H9 (cell line): ENCODE measurements around the gene CNNM1. TPM values are rescaled to one million over a fixed set of nuclear protein-coding genes. Genes with fewer than 3 reads are reported as not detected.

Experiments used
- DNase-seq: peaks from one replicate; pipeline ENCODE4 v3.0.0-alpha.2; 2017
- H2AFZ ChIP-seq: one replicate; pipeline ENCODE4 v1.6.1; 2013; ENCODE audit warnings: mild to moderate bottlenecking, low read length, control low read depth, moderate library complexity
- H2AK5ac ChIP-seq: 2 replicates; pipeline ENCODE4 v1.6.1; 2013; ENCODE audit warnings: low read length, control low read depth, mixed read lengths; ENCODE audit not compliant: insufficient read length
- H2BK120ac ChIP-seq: one replicate; pipeline ENCODE4 v1.6.1; 2013; ENCODE audit warnings: low read depth, mild to moderate bottlenecking, low read length, control low read depth, inconsistent platforms; ENCODE audit not compliant: poor library complexity, severe bottlenecking
- H2BK12ac ChIP-seq: 2 replicates; pipeline ENCODE4 v1.6.1; 2013; ENCODE audit warnings: low read length, control low read depth, mixed read lengths, low read depth; ENCODE audit not compliant: insufficient read length
- H2BK15ac ChIP-seq: 2 replicates; pipeline ENCODE4 v1.6.1; 2013; ENCODE audit warnings: low read depth, low read length, control low read depth
- H2BK20ac ChIP-seq: one replicate; pipeline ENCODE4 v1.6.1; 2013; ENCODE audit warnings: low read depth, mild to moderate bottlenecking, low read length, control low read depth, inconsistent platforms; ENCODE audit not compliant: poor library complexity, severe bottlenecking
- H2BK5ac ChIP-seq: 2 replicates; pipeline ENCODE4 v1.6.1; 2013; ENCODE audit warnings: low read length, control low read depth, mixed read lengths; ENCODE audit not compliant: insufficient read length
- H3K14ac ChIP-seq: 2 replicates; pipeline ENCODE4 v1.6.1; 2013; ENCODE audit warnings: low read length, control low read depth; ENCODE audit not compliant: insufficient read depth
- H3K18ac ChIP-seq: 2 replicates; pipeline ENCODE4 v1.6.1; 2013; ENCODE audit warnings: low read depth, mild to moderate bottlenecking, mixed read lengths, low read length, control low read depth; ENCODE audit not compliant: insufficient read length
- H3K23ac ChIP-seq: 2 replicates; pipeline ENCODE4 v1.6.1; 2013; ENCODE audit warnings: low read length, control low read depth, mixed read lengths, low read depth; ENCODE audit not compliant: insufficient read length
- H3K23me2 ChIP-seq: 2 replicates; pipeline ENCODE4 v1.6.1; 2013; ENCODE audit warnings: low read depth, mild to moderate bottlenecking, mixed read lengths, low read length, control low read depth; ENCODE audit not compliant: insufficient read length, poor library complexity, severe bottlenecking
- H3K27ac ChIP-seq: 2 replicates; pipeline ENCODE4 v1.5.1; 2013; ENCODE audit warnings: low read length, control low read depth, mixed read lengths, low read depth; ENCODE audit not compliant: insufficient read length
- H3K27me3 ChIP-seq: 2 replicates; pipeline ENCODE4 v1.6.1; 2013; ENCODE audit warnings: low read length, control low read depth, inconsistent platforms; ENCODE audit not compliant: insufficient read depth
- H3K4ac ChIP-seq: 2 replicates; pipeline ENCODE4 v1.6.1; 2013; ENCODE audit warnings: low read depth, mild to moderate bottlenecking, control low read depth, inconsistent platforms, low read length, moderate library complexity
- H3K4me1 ChIP-seq: 2 replicates; pipeline ENCODE4 v1.6.1; 2013; ENCODE audit warnings: low read length, control low read depth, inconsistent platforms; ENCODE audit not compliant: insufficient read depth
- H3K4me2 ChIP-seq: 2 replicates; pipeline ENCODE4 v1.6.1; 2013; ENCODE audit warnings: low read length, control low read depth, mixed read lengths; ENCODE audit not compliant: insufficient read length, insufficient read depth
- H3K56ac ChIP-seq: 2 replicates; pipeline ENCODE4 v1.6.1; 2013; ENCODE audit warnings: low read depth, mild to moderate bottlenecking, mixed read lengths, low read length, control low read depth; ENCODE audit not compliant: insufficient read length
- H3K79me1 ChIP-seq: 2 replicates; pipeline ENCODE4 v1.6.1; 2013; ENCODE audit warnings: low read depth, mild to moderate bottlenecking, moderate library complexity, low read length, control low read depth, inconsistent platforms; ENCODE audit not compliant: insufficient read depth, poor library complexity, severe bottlenecking
- H3K79me2 ChIP-seq: 2 replicates; pipeline ENCODE4 v1.6.1; 2013; ENCODE audit warnings: low read length, control low read depth, inconsistent platforms; ENCODE audit not compliant: insufficient read depth
- H3K9ac ChIP-seq: 2 replicates; pipeline ENCODE4 v1.6.1; 2013; ENCODE audit warnings: low read length, control low read depth, mixed read lengths; ENCODE audit not compliant: insufficient read length; ENCODE audit errors: extremely low read depth
- H3K9me3 ChIP-seq: one replicate; pipeline ENCODE4 v1.6.1; 2013; ENCODE audit warnings: low read depth, low read length, inconsistent platforms; ENCODE audit not compliant: control insufficient read depth
- H3T11ph ChIP-seq: one replicate; pipeline ENCODE4 v1.6.1; 2013; ENCODE audit warnings: mild to moderate bottlenecking, low read length, control low read depth, inconsistent platforms
- H4K20me1 ChIP-seq: one replicate; pipeline ENCODE4 v1.6.1; 2013; ENCODE audit not compliant: control insufficient read depth, insufficient read length, insufficient read depth
- H4K5ac ChIP-seq: 2 replicates; pipeline ENCODE4 v1.6.1; 2013; ENCODE audit warnings: low read depth, mild to moderate bottlenecking, mixed read lengths, low read length, control low read depth; ENCODE audit not compliant: insufficient read length
- H4K8ac ChIP-seq: replicated peaks from 2 replicates; pipeline ENCODE4 v1.6.1; 2013; ENCODE audit warnings: low read length, control low read depth, mixed read lengths, low read depth; ENCODE audit not compliant: insufficient read length
- H4K91ac ChIP-seq: 2 replicates; pipeline ENCODE4 v1.6.1; 2013; ENCODE audit warnings: low read depth, mild to moderate bottlenecking, moderate library complexity, mixed read lengths, low read length, control low read depth; ENCODE audit not compliant: insufficient read length
- H3K27ac Mint-ChIP-seq, 3 experiments: 2 replicates in 2 of 3; 3 replicates in 1 of 3; pipeline ENCODE4 v1.8.0; 2020 to 2021; ENCODE audit warnings: mixed read lengths in 3 of 3, mild to moderate bottlenecking in 1 of 3, moderate library complexity in 1 of 3
- H3K27me3 Mint-ChIP-seq: 2 replicates; pipeline ENCODE4 v1.8.0; 2021; ENCODE audit warnings: low read depth, mild to moderate bottlenecking, moderate library complexity, mixed read lengths
- H3K36me3 Mint-ChIP-seq, 3 experiments: 2 replicates in 2 of 3; 3 replicates in 1 of 3; pipeline ENCODE4 v1.8.0; 2020 to 2021; ENCODE audit warnings: low read depth in 3 of 3, mixed read lengths in 3 of 3; ENCODE audit not compliant: insufficient read depth in 1 of 3
- H3K4me1 Mint-ChIP-seq, 2 experiments: 2 replicates each; pipeline ENCODE4 v1.8.0; 2020; ENCODE audit warnings: mixed read lengths in 2 of 2
- H3K4me3 Mint-ChIP-seq, 2 experiments: 2 replicates in 1 of 2; 3 replicates in 1 of 2; pipeline ENCODE4 v1.8.0; 2020 to 2021; ENCODE audit warnings: mild to moderate bottlenecking in 2 of 2, mixed read lengths in 2 of 2, moderate library complexity in 1 of 2
- H3K9me3 Mint-ChIP-seq, 2 experiments: 2 replicates in 1 of 2; 3 replicates in 1 of 2; pipeline ENCODE4 v1.8.0; 2020; ENCODE audit warnings: mild to moderate bottlenecking in 2 of 2, mixed read lengths in 2 of 2, moderate library complexity in 1 of 2
- WGBS: extraction: QIAGEN DNeasy Blood & Tissue Kit; methylation state at CpG from one replicate; pipeline ENCODE4 v1.1.7; 2013; ENCODE audit warnings: missing lambda C conversion rate, low lambda C conversion rate, mixed read lengths; ENCODE audit not compliant: insufficient read length; ENCODE audit errors: extremely low coverage; 5-methylcytosine and 5-hydroxymethylcytosine counted together
- total RNA-seq: library from RNA; stranded (reverse); gene quantifications from 2 replicates; pipeline ENCODE4 v1.2.1, GENCODE V29; 2021
- TF ChIP-seq, protein P1 (sequence below): fragments of 200-600 bp; sonication (generic); conservative IDR thresholded peaks from 3 replicates; pipeline ENCODE4 v1.8.0; 2021; ENCODE audit warnings: antibody characterized with exemption, mild to moderate bottlenecking

Gene CNNM1
- total RNA-seq, 1 experiment from 2014 or later, result 0.35 TPM

DNA sequence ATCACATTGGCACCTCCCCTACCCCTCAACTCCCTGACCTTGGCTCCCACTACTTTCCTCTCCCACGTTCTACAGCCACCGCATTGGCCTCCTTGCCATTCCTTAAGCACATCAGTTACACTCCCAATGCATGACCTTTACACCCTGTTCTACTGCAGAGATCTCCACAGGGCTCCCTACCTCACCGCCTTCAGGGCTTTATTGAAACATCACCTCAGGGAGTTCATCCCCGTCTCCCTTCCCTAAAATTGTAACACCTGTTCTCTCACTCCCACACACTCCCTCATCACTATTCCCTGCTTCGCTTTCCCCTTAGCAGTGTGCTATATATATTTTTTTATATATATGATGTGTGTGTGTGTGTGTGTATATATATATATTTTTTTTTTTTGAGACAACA lies 18.5 kb downstream of the CNNM1 start:
- H3K9ac ChIP-seq, result no peak overlapping the region
- H3K4ac ChIP-seq, result no peak overlapping the region
- Mint-ChIP-seq H3K36me3 (no peaks in the 10 kb centered on the region), H3K4me3 (no peak overlapping the region), H3K27me3 (peaks cover 3% of the 10 kb centered on the region), H3K4me1 (peaks cover 2 to 4% of the 10 kb centered on the region in 2 experiments; a peak in 3 of 4 replicates), H3K27ac (no peak overlapping the region), H3K9me3 (no peaks in the 10 kb centered on the region)
- no peak overlapping the region for H3K27ac ChIP-seq
- no peak for DNase-seq
- H3K23ac ChIP-seq, result no peak overlapping the region
- no CpG with 5 or more reads among the region's 5 CpGs for WGBS
- no peak overlapping the region for H3K56ac ChIP-seq
- no peaks in the 10 kb centered on the region for H3K27me3 ChIP-seq
- no peaks in the 10 kb centered on the region for H4K20me1 ChIP-seq
- H2BK5ac ChIP-seq, result no peak overlapping the region
- H3K79me2 ChIP-seq, result no peaks in the 10 kb centered on the region
- H2BK20ac ChIP-seq, result no peak overlapping the region
- H3K4me1 ChIP-seq, result no peaks in the 10 kb centered on the region
- no peak overlapping the region for H4K91ac ChIP-seq
- H3K4me2 ChIP-seq, result no peak overlapping the region
- no peak overlapping the region for H3T11ph ChIP-seq
- H2BK15ac ChIP-seq, result no peak overlapping the region
- TF ChIP-seq, protein P1, sequence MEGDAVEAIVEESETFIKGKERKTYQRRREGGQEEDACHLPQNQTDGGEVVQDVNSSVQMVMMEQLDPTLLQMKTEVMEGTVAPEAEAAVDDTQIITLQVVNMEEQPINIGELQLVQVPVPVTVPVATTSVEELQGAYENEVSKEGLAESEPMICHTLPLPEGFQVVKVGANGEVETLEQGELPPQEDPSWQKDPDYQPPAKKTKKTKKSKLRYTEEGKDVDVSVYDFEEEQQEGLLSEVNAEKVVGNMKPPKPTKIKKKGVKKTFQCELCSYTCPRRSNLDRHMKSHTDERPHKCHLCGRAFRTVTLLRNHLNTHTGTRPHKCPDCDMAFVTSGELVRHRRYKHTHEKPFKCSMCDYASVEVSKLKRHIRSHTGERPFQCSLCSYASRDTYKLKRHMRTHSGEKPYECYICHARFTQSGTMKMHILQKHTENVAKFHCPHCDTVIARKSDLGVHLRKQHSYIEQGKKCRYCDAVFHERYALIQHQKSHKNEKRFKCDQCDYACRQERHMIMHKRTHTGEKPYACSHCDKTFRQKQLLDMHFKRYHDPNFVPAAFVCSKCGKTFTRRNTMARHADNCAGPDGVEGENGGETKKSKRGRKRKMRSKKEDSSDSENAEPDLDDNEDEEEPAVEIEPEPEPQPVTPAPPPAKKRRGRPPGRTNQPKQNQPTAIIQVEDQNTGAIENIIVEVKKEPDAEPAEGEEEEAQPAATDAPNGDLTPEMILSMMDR, result no peak
- H3K79me1 ChIP-seq, result no peaks in the 10 kb centered on the region
- no peak overlapping the region for H2BK12ac ChIP-seq
- H3K14ac ChIP-seq, result no peak overlapping the region
- H2AFZ ChIP-seq, result no peak overlapping the region
- no peaks in the 10 kb centered on the region for H3K9me3 ChIP-seq
- H2BK120ac ChIP-seq, result no peak overlapping the region
- no peak overlapping the region for H3K18ac ChIP-seq
- H4K5ac ChIP-seq, result no peak overlapping the region
- H2AK5ac ChIP-seq, result no peak overlapping the region
- H4K8ac ChIP-seq, result no peak overlapping the region
- no peaks in the 10 kb centered on the region for H3K23me2 ChIP-seq
